H1 (cell line): ENCODE data around the gene CRTAC1.

Source experiments
- CHD1 ChIP-seq: IDR thresholded peaks from 2 replicates; pipeline ENCODE4 v1.6.1; 2012; ENCODE audit warnings: low read depth, low read length, improper control_type of control experiment
- EP300 ChIP-seq, 2 experiments: IDR thresholded peaks; 1 replicate in 1 of 2; 2 replicates in 1 of 2; pipeline ENCODE4 v1.6.1; 2011 to 2012; ENCODE audit warnings: low read depth in 2 of 2, low read length in 2 of 2, mild to moderate bottlenecking in 2 of 2, borderline replicate concordance in 1 of 2, inconsistent platforms in 1 of 2, moderate library complexity in 1 of 2
- HDAC2 ChIP-seq, 2 experiments: fragments of 300-600 bp in 1 of 2; sonication (generic) in 1 of 2; IDR thresholded peaks; 2 replicates each; pipeline ENCODE4 v1.6.1; 2011 to 2012; ENCODE audit warnings: low read depth in 2 of 2, low read length in 2 of 2, mild to moderate bottlenecking in 2 of 2, moderate library complexity in 2 of 2, borderline replicate concordance in 1 of 2, inconsistent platforms in 1 of 2
- MAFK ChIP-seq: IDR thresholded peaks from 2 replicates; pipeline ENCODE4 v1.6.1; 2012; ENCODE audit warnings: low read depth, mild to moderate bottlenecking, improper control_type of control experiment, low read length
- RBBP5 ChIP-seq: IDR thresholded peaks from 2 replicates; pipeline ENCODE4 v1.7.1; 2012; ENCODE audit warnings: low read depth, mild to moderate bottlenecking, inconsistent platforms, low read length, moderate library complexity, borderline replicate concordance
- TF ChIP-seq, protein P1 (sequence below), 3 experiments: IDR thresholded peaks; 1 replicate in 2 of 3; 2 replicates in 1 of 3; pipeline versions ENCODE4 v1.5.1 to v1.6.1; 2011; ENCODE audit warnings: low read length in 3 of 3, mild to moderate bottlenecking in 3 of 3, inconsistent platforms in 2 of 3, low read depth in 1 of 3, moderate library complexity in 1 of 3; ENCODE audit not compliant: insufficient read depth in 1 of 3; ENCODE audit errors: control extremely low read depth in 1 of 3
- TF ChIP-seq, protein P2 (sequence below): IDR thresholded peaks from 2 replicates; pipeline ENCODE4 v1.6.1; 2011; ENCODE audit warnings: low read length, improper control_type of control experiment

DNA sequence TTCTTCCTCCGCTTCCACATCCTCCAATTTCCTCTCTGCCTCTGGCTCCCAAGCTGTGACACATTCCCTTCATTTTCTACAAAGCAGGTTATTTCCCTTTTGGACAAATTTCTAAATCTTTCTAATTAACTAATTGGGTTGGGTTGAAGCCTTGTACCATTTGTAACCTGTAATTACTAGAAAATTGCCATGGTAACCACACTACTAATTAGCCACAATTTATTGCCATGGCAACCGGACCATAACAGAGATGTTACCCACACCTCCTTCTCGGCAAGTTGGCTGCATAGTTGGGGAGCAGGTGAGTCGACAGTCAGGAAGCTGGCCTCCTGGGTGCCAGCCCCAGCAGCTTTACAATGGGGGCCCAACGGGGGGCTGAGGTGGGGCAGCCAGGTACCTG is 119.2 kb downstream of the CRTAC1 start:
- TF ChIP-seq HDAC2 (IDR thresholded peaks at IDR 0.05; ENCODE audit: borderline replicate concordance in 1 of 2, low read depth in 2 of 2, low read length in 2 of 2) (no peak), EP300 (IDR thresholded peaks at IDR 0.05; ENCODE audit: borderline replicate concordance in 1 of 2, low read depth in 2 of 2, low read length in 2 of 2) (no peak), RBBP5 (no peak), CHD1 (no peak), MAFK (no peak)
- TF ChIP-seq, protein P1, sequence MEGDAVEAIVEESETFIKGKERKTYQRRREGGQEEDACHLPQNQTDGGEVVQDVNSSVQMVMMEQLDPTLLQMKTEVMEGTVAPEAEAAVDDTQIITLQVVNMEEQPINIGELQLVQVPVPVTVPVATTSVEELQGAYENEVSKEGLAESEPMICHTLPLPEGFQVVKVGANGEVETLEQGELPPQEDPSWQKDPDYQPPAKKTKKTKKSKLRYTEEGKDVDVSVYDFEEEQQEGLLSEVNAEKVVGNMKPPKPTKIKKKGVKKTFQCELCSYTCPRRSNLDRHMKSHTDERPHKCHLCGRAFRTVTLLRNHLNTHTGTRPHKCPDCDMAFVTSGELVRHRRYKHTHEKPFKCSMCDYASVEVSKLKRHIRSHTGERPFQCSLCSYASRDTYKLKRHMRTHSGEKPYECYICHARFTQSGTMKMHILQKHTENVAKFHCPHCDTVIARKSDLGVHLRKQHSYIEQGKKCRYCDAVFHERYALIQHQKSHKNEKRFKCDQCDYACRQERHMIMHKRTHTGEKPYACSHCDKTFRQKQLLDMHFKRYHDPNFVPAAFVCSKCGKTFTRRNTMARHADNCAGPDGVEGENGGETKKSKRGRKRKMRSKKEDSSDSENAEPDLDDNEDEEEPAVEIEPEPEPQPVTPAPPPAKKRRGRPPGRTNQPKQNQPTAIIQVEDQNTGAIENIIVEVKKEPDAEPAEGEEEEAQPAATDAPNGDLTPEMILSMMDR (IDR thresholded peaks at IDR 0.05; ENCODE audit: control extremely low read depth in 1 of 3, insufficient read depth in 1 of 3, low read depth in 1 of 3, low read length in 3 of 3) = no peak
- TF ChIP-seq, protein P2, sequence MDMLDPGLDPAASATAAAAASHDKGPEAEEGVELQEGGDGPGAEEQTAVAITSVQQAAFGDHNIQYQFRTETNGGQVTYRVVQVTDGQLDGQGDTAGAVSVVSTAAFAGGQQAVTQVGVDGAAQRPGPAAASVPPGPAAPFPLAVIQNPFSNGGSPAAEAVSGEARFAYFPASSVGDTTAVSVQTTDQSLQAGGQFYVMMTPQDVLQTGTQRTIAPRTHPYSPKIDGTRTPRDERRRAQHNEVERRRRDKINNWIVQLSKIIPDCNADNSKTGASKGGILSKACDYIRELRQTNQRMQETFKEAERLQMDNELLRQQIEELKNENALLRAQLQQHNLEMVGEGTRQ = no peak
